Gastrocnemius medialis (tissue), 4 donors: ENCODE data around the gene BCL2L2.

Experiments used
- POLR2A ChIP-seq, 2 donors: fragments of 450-650 bp; IDR thresholded peaks; one replicate each; pipeline ENCODE4 v1.6.1; 2017; ENCODE audit warnings: antibody characterized with exemption in 2 of 2, mild to moderate bottlenecking in 2 of 2, moderate library complexity in 2 of 2
- TF ChIP-seq, protein P1 (sequence below), 5 experiments: fragments of 450-650 bp in 3 of 5; fragments of 200-600 bp in 2 of 5; sonication (generic) in 2 of 5; IDR thresholded peaks in 4 of 5; conservative IDR thresholded peaks in 1 of 5; 1 replicate in 4 of 5; 2 replicates in 1 of 5; pipeline ENCODE4 v1.5.1; 2016 to 2019; ENCODE audit warnings: antibody characterized with exemption in 5 of 5, mild to moderate bottlenecking in 3 of 5, moderate library complexity in 3 of 5

DNA sequence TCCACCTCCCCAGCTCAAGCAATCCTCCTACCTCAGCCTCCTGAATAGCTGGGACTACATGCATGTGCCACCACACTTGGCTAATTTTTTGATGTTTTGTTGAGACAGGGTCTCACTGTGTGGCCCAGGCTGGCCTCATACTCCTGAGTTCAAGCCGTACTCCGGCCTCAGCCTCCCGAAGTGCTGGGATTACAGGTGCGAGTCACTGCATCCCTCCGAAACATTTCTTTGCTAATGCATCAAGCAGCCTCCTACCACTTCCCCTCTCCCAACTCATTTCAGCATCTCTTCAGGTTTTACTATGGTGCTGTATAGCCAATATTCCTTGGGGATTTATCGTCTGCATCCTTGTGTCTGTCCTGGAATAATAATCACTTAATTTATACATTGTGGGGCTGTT is 48.4 kb downstream of the BCL2L2 start:
- TF ChIP-seq POLR2A (IDR thresholded peaks at IDR 0.05): no peak
- TF ChIP-seq, protein P1, sequence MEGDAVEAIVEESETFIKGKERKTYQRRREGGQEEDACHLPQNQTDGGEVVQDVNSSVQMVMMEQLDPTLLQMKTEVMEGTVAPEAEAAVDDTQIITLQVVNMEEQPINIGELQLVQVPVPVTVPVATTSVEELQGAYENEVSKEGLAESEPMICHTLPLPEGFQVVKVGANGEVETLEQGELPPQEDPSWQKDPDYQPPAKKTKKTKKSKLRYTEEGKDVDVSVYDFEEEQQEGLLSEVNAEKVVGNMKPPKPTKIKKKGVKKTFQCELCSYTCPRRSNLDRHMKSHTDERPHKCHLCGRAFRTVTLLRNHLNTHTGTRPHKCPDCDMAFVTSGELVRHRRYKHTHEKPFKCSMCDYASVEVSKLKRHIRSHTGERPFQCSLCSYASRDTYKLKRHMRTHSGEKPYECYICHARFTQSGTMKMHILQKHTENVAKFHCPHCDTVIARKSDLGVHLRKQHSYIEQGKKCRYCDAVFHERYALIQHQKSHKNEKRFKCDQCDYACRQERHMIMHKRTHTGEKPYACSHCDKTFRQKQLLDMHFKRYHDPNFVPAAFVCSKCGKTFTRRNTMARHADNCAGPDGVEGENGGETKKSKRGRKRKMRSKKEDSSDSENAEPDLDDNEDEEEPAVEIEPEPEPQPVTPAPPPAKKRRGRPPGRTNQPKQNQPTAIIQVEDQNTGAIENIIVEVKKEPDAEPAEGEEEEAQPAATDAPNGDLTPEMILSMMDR (IDR thresholded peaks at IDR 0.05 in 4 of 5, conservative IDR thresholded peaks at IDR 0.05 in 1 of 5): no peak
